ENCODE measurements around the gene BTBD9. TPM values are rescaled to one million over a fixed set of nuclear protein-coding genes. Genes with fewer than 3 reads are reported as not detected.
A peak's percentile ranks its signal among the peaks of the same experiment; 100 is the strongest.

The BTBD9 gene
- total RNA-seq, 6 experiments from 2014 or later, result 11.0 to 12.7 (median 12.5) TPM

DNA sequence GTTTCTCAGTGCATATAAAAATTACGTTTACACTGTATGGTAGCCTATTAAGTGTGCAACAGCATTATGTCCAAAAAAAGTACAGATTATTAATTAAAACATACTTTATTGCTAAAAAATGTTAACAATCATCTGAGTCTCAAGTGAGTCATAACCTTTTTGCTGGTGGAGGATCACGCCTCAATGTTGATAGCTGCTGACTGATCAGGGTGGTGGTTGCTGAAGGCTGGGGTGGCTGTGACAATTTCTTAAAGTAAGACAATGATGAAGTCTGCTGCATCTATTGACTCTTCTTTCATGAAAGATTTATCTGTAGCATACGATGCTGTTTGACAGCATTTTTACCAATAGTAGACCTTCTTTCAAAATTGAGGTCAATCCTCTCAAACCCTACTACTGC, 155.1 kb downstream of the BTBD9 start:
- no peak overlapping the region for H3K4me3 Mint-ChIP-seq
- H3K27ac Mint-ChIP-seq, result no peak overlapping the region
- no peaks in the 10 kb centered on the region for H3K27me3 Mint-ChIP-seq (ENCODE audit: insufficient read depth)

DNA sequence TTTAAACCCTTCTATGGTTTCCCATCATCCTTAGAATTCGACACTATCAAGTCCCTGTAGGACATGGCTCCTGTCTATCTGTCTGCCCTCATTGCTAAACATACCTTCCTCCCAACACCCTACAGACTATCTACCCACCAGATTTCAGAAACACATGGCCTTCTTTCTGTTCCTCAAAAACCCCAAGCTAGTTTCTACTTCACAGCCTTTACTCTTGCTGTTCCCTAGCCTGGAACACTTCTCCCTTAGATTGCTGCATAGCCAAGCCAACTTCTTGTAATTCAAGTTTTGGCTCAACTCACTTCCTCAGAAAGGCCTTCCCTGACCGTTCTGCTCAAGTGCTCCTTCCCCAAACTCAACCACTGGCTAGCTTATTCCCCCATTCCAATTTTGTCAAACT, 156.2 kb downstream of the BTBD9 start:
- H3K4me3 Mint-ChIP-seq, result no peak overlapping the region
- no peaks in the 10 kb centered on the region for H3K27me3 Mint-ChIP-seq (ENCODE audit: insufficient read depth)
- no peaks in the 10 kb centered on the region for H3K9me3 Mint-ChIP-seq
- DNase-seq, result no peak
- TF ChIP-seq, protein P1, sequence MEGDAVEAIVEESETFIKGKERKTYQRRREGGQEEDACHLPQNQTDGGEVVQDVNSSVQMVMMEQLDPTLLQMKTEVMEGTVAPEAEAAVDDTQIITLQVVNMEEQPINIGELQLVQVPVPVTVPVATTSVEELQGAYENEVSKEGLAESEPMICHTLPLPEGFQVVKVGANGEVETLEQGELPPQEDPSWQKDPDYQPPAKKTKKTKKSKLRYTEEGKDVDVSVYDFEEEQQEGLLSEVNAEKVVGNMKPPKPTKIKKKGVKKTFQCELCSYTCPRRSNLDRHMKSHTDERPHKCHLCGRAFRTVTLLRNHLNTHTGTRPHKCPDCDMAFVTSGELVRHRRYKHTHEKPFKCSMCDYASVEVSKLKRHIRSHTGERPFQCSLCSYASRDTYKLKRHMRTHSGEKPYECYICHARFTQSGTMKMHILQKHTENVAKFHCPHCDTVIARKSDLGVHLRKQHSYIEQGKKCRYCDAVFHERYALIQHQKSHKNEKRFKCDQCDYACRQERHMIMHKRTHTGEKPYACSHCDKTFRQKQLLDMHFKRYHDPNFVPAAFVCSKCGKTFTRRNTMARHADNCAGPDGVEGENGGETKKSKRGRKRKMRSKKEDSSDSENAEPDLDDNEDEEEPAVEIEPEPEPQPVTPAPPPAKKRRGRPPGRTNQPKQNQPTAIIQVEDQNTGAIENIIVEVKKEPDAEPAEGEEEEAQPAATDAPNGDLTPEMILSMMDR (IDR thresholded peaks at IDR 0.05), result no peak
- H3K36me3 Mint-ChIP-seq (ENCODE audit: low read depth), result peaks cover 6% of the 10 kb centered on the region
- H3K4me1 Mint-ChIP-seq (ENCODE audit: low read depth), result peaks cover 8% of the 10 kb centered on the region
- H3K27ac Mint-ChIP-seq, result no peak overlapping the region

More for the DNA sequence above, 155.1 kb downstream of the BTBD9 start:
- TF ChIP-seq, protein P1 (IDR thresholded peaks at IDR 0.05), result no peak
- Mint-ChIP-seq H3K36me3 (ENCODE audit: low read depth) (peaks cover 6% of the 10 kb centered on the region), H3K9me3 (no peaks in the 10 kb centered on the region), H3K4me1 (ENCODE audit: low read depth) (peaks cover 11% of the 10 kb centered on the region)
- DNase-seq, result peak; percentile 9

DNA sequence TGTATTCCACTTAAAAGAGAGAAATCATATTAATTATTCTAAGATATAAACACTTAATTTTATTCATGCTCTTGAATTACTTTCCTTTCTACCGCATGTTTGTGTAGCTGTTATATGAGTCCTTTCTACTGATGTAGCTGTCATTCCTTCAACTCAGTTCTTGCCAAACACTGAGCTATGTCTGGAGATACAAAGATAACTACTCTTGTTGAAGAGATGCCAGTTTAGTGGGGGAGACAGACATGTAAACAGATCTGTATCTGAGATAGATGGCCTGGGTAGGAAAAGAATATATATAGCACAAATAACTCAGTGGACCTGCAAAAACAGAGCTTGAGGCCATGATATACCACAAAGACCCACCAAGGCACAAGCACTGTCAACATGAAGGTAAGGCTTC, 157.3 kb downstream of the BTBD9 start:
- peaks cover 6% of the 10 kb centered on the region for H3K36me3 Mint-ChIP-seq (ENCODE audit: low read depth)
- H3K4me1 Mint-ChIP-seq (ENCODE audit: low read depth), result peaks cover 8% of the 10 kb centered on the region
- no peaks in the 10 kb centered on the region for H3K27me3 Mint-ChIP-seq (ENCODE audit: insufficient read depth)
- no peak overlapping the region for H3K27ac Mint-ChIP-seq
- peak; percentile 47 for DNase-seq
- no peaks in the 10 kb centered on the region for H3K9me3 Mint-ChIP-seq
- TF ChIP-seq, protein P1 (IDR thresholded peaks at IDR 0.05), result no peak
- H3K4me3 Mint-ChIP-seq, result no peak overlapping the region

DNA sequence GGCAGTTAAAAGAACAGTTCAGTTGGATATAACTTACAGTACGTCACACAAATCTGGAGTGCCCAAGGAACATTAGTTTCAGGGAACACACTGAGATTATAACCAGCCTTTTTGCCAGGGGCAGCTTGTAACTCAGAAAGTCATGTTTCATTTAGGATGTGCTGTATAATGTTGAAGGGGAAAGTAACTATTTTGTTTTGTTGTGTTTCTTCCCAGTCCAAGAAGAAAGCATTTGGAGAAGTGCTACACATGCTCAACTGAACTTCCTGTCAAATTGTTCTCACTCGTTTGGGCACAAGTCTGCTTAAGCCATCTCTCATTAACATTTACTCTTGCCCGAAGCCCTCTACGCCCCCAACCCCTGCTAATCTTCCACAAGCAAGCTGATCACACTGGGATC, 157.9 kb downstream of the BTBD9 start:
- no peak for DNase-seq
- Mint-ChIP-seq H3K4me1 (ENCODE audit: low read depth) (peaks cover 8% of the 10 kb centered on the region), H3K9me3 (no peaks in the 10 kb centered on the region), H3K27me3 (ENCODE audit: insufficient read depth) (no peaks in the 10 kb centered on the region), H3K4me3 (no peak overlapping the region), H3K27ac (no peak overlapping the region), H3K36me3 (ENCODE audit: low read depth) (peaks cover 6% of the 10 kb centered on the region)
- TF ChIP-seq, protein P1 (IDR thresholded peaks at IDR 0.05), result no peak

DNA sequence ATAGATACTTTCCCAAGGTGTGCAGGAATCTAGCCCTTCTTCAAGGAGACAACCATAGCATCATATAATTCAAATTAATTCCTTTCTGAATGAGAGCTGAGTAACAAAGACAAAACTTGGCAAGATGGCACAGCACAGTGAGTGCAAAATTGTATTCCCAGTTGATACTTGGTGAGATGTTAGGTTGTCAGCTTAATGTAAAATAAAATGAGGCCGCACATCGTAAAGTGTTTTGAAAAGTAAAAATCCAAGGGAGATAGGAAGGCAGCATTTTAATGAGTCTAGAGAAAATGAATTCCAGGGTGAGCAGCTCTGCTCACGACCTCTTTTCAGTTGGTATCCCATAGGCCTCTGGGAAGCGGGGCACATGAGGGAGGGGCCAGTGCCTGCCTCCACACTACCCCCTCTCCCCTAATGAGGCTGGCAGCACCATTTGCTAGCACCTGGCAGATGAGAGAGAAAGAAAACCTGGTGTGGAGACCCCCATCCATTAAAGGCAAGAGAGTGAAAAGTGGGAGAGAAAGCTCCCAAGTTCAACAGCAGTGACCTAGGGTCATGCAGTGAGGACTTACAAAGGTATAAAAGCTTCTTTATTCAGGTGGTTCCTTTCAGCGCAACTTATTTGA, 158.4 kb downstream of the BTBD9 start:
- Mint-ChIP-seq H3K36me3 (ENCODE audit: low read depth) (peaks cover 5% of the 10 kb centered on the region), H3K9me3 (no peaks in the 10 kb centered on the region), H3K4me3 (no peak overlapping the region), H3K27ac (no peak overlapping the region), H3K27me3 (ENCODE audit: insufficient read depth) (no peaks in the 10 kb centered on the region), H3K4me1 (ENCODE audit: low read depth) (peaks cover 7% of the 10 kb centered on the region)
- TF ChIP-seq, protein P1 (IDR thresholded peaks at IDR 0.05), result no peak
- no peak for DNase-seq
